Measurements from ENCODE around the gene SLC7A11.

DNA sequence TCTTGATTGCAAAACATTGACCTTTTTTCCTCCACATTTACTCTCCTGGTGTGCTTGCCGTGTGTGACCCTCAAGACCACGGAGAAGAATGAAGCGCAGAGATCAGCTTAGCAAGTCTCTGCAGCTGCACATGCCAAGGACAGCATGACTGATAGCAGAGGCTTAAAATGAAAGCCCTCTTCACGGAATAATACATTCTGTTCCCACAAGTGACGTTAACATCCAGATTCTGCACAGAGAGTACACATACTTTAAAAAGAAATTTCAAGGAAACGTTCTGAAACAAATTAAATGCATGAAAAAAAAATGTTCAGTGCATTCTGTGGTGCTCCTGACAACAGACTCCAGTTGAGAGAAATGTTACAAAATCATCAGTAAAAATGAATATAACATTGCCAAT is 60.9 kb downstream of the SLC7A11 start:
- no peak for TF ChIP-seq FOXA1 (IDR thresholded peaks at IDR 0.05)
- TF ChIP-seq FOXM1 (IDR thresholded peaks at IDR 0.05; ENCODE audit: borderline replicate concordance) = no peak
- TF ChIP-seq ZNF384 (IDR thresholded peaks at IDR 0.05) = no peak
- no peak for TF ChIP-seq CTBP1 (IDR thresholded peaks at IDR 0.05; ENCODE audit: borderline replicate concordance)
- TF ChIP-seq ELF4 (IDR thresholded peaks at IDR 0.05) = no peak
- TF ChIP-seq SP1 (IDR thresholded peaks at IDR 0.05) = no peak
